ENCODE data around the gene TMEM9.

Gene TMEM9

GRCh38 chr1:201126832-201127754, 27.2 kb downstream of the TMEM9 start, which contains the start of gene ASCL5:
Gene ASCL5, minus strand, starts transcription at chr1:201127184. Its CDS starts 11,812 bp downstream, at chr1:201115372.
- DNase-seq (ENCODE audit: low read depth), result no peak

GRCh38 chr1:201126463-201126831, 27.8 kb downstream of the TMEM9 start:
- DNase-seq (ENCODE audit: low read depth), result no peak

- no peak for DNase-seq (ENCODE audit: low read depth)
Measured at GRCh38 chr1:201125800-201126199, 28.5 kb downstream of the TMEM9 start.

- no peak for DNase-seq (ENCODE audit: low read depth)
Measured at GRCh38 chr1:201125019-201125418, 29.3 kb downstream of the TMEM9 start.

GRCh38 chr1:201123866-201124265, 30.4 kb downstream of the TMEM9 start:
- no peak for DNase-seq (ENCODE audit: low read depth)

- DNase-seq (ENCODE audit: low read depth), result no peak
Measured at GRCh38 chr1:201122321-201122957, 31.8 kb downstream of the TMEM9 start.

- peak; percentile 27 for DNase-seq (ENCODE audit: low read depth)
Measured at GRCh38 chr1:201119206-201120197, 34.8 kb downstream of the TMEM9 start.

- DNase-seq (ENCODE audit: low read depth), result no peak
Measured at GRCh38 chr1:201116091-201116490, 38.2 kb downstream of the TMEM9 start.

GRCh38 chr1:201115390-201115937, 38.8 kb downstream of the TMEM9 start:
- DNase-seq (ENCODE audit: low read depth), result no peak

- DNase-seq (ENCODE audit: low read depth), result peak; percentile 58
Measured at GRCh38 chr1:201114245-201115131, 39.8 kb downstream of the TMEM9 start.

GRCh38 chr1:201113451-201114244, 40.6 kb downstream of the TMEM9 start:
- DNase-seq (ENCODE audit: low read depth), result no peak

GRCh38 chr1:201112926-201113325, 41.3 kb downstream of the TMEM9 start:
- no peak for DNase-seq (ENCODE audit: low read depth)

- no peak for DNase-seq (ENCODE audit: low read depth)
Measured at GRCh38 chr1:201112173-201112731, 42.0 kb downstream of the TMEM9 start, which contains the start of gene CACNA1S. Gene CACNA1S, minus strand, starts transcription at chr1:201112426. Its CDS starts 87 bp downstream, at chr1:201112339.

GRCh38 chr1:201111672-201112071, 42.6 kb downstream of the TMEM9 start:
- DNase-seq (ENCODE audit: low read depth), result no peak

GRCh38 chr1:201111156-201111555, 43.1 kb downstream of the TMEM9 start:
- no peak for DNase-seq (ENCODE audit: low read depth)

GRCh38 chr1:201110616-201111015, 43.7 kb downstream of the TMEM9 start:
- no peak for DNase-seq (ENCODE audit: low read depth)

GRCh38 chr1:201110138-201110537, 44.1 kb downstream of the TMEM9 start:
- DNase-seq (ENCODE audit: low read depth), result no peak

- DNase-seq (ENCODE audit: low read depth), result no peak
Measured at GRCh38 chr1:201109651-201110050, 44.6 kb downstream of the TMEM9 start.

GRCh38 chr1:201108614-201109013, 45.7 kb downstream of the TMEM9 start:
- DNase-seq (ENCODE audit: low read depth), result no peak

Measured in stimulated activated CD8-positive, alpha-beta memory T cell treated with anti-CD3 and anti-CD28 coated beads, Interleukin-4, amount 100 ng/mL, for 24 hours (primary cell).